ENCODE results near the gene KRTAP4-8.
"Not testable (repeated sequence)": the region's sequence is repeated elsewhere in the genome, so short reads cannot be mapped to it uniquely, and the experiment has no call there.

- TF ChIP-seq, protein P1, sequence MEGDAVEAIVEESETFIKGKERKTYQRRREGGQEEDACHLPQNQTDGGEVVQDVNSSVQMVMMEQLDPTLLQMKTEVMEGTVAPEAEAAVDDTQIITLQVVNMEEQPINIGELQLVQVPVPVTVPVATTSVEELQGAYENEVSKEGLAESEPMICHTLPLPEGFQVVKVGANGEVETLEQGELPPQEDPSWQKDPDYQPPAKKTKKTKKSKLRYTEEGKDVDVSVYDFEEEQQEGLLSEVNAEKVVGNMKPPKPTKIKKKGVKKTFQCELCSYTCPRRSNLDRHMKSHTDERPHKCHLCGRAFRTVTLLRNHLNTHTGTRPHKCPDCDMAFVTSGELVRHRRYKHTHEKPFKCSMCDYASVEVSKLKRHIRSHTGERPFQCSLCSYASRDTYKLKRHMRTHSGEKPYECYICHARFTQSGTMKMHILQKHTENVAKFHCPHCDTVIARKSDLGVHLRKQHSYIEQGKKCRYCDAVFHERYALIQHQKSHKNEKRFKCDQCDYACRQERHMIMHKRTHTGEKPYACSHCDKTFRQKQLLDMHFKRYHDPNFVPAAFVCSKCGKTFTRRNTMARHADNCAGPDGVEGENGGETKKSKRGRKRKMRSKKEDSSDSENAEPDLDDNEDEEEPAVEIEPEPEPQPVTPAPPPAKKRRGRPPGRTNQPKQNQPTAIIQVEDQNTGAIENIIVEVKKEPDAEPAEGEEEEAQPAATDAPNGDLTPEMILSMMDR (IDR thresholded peaks at IDR 0.05; ENCODE audit: low read depth, low read length, missing input control) = not testable (repeated sequence)
- TF ChIP-seq, protein P2, sequence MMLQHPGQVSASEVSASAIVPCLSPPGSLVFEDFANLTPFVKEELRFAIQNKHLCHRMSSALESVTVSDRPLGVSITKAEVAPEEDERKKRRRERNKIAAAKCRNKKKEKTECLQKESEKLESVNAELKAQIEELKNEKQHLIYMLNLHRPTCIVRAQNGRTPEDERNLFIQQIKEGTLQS (IDR thresholded peaks at IDR 0.05) = not testable (repeated sequence)
- not testable (repeated sequence) for TF ChIP-seq EGR1 (IDR thresholded peaks at IDR 0.05; ENCODE audit: low read depth in 2 of 2); GABPA (IDR thresholded peaks at IDR 0.05 in 1 of 2, conservative IDR thresholded peaks at IDR 0.05 in 1 of 2); TAF1 (conservative IDR thresholded peaks at IDR 0.05)
- TF ChIP-seq, protein P3, sequence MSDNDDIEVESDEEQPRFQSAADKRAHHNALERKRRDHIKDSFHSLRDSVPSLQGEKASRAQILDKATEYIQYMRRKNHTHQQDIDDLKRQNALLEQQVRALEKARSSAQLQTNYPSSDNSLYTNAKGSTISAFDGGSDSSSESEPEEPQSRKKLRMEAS (IDR thresholded peaks at IDR 0.05) = not testable (repeated sequence)
Measured at GRCh38 chr17:41083427-41083826, 14.5 kb downstream of the KRTAP4-8 start.
